ENCODE measurements around the gene PPP2R3C. TPM values are rescaled to one million over a fixed set of nuclear protein-coding genes. Genes with fewer than 3 reads are reported as not detected.
"Not testable (repeated sequence)": the region's sequence is repeated elsewhere in the genome, so short reads cannot be mapped to it uniquely, and the experiment has no call there.

The PPP2R3C gene
- total RNA-seq, 4 donors from 2014 or later: 14.9 to 29.7 (median 20.2) TPM

DNA sequence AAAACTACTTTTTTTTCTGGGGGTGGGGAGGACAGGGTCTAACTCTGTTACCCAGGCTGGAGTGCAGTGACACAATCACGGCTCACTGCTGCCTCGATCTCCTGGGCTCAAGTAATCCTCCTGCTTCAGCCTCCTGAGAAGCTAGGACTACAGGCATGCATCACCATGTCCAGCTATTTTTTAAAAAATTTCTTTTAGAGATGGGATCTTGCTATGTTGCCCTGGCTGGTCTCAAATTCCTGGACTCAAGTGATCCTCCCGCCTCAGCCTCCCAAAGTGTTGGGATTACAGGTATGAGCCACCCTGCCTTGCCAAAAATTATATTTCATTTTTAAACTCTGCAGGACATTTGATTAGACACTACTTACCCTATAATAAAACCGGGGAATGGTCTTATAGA, 5.5 kb downstream of the PPP2R3C start:
- Histone ChIP-seq H3K27ac (no peak overlapping the region), H3K4me3 (no peak overlapping the region), H3K9me3 (peaks cover 0 to 5% (median 0%) of the 10 kb centered on the region in 4 donors), H3K4me1 (peaks cover 0 to 22% (median 5%) of the 10 kb centered on the region in 4 donors), H3K27me3 (no peaks in the 10 kb centered on the region), H3K36me3 (peaks cover 0 to 61% (median 17%) of the 10 kb centered on the region in 3 donors)
- TF ChIP-seq POLR2A (IDR thresholded peaks at IDR 0.05) (no peak), EP300 (IDR thresholded peaks at IDR 0.05) (no peak), CTCF (IDR thresholded peaks at IDR 0.05) (no peak)
- no peak for DNase-seq (ENCODE audit: low spot score in 2 of 2)
- WGBS, 2 donors: 94 to 98% methylated on average over 4 of the region's 4 CpGs

DNA sequence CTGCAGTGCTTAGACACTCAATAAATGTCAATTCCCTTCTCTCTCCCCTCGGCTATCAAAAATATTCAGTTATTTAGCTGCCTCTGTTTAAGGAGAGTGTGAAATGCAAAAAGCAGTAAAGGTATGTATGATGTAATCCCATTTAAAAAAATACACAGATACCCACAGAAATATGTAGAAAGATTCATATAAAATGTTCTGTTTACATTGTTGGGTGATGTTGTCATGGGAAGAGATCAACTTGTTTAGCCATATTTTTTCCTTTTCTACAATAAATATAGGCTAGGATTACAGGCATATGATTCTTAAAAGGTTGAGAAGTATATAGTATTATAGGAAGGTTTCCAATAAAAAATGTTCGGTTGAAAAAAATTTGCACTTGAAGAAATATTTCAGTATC, 7.8 kb downstream of the PPP2R3C start:
- peaks cover 0 to 8% (median 0%) of the 10 kb centered on the region in 4 donors for H3K4me1 ChIP-seq
- no peak for TF ChIP-seq EP300 (IDR thresholded peaks at IDR 0.05)
- no peak for TF ChIP-seq CTCF (IDR thresholded peaks at IDR 0.05)
- TF ChIP-seq POLR2A (IDR thresholded peaks at IDR 0.05): no peak
- no peak overlapping the region for H3K27ac ChIP-seq
- H3K36me3 ChIP-seq: peaks cover 0 to 70% (median 24%) of the 10 kb centered on the region in 3 donors
- 84 to 85% methylated on average over 2 of the region's 2 CpGs for WGBS, 2 donors
- H3K9me3 ChIP-seq: peaks cover 0 to 5% (median 0%) of the 10 kb centered on the region in 4 donors
- no peak overlapping the region for H3K4me3 ChIP-seq
- DNase-seq (ENCODE audit: low spot score in 2 of 2): no peak
- no peaks in the 10 kb centered on the region for H3K27me3 ChIP-seq

DNA sequence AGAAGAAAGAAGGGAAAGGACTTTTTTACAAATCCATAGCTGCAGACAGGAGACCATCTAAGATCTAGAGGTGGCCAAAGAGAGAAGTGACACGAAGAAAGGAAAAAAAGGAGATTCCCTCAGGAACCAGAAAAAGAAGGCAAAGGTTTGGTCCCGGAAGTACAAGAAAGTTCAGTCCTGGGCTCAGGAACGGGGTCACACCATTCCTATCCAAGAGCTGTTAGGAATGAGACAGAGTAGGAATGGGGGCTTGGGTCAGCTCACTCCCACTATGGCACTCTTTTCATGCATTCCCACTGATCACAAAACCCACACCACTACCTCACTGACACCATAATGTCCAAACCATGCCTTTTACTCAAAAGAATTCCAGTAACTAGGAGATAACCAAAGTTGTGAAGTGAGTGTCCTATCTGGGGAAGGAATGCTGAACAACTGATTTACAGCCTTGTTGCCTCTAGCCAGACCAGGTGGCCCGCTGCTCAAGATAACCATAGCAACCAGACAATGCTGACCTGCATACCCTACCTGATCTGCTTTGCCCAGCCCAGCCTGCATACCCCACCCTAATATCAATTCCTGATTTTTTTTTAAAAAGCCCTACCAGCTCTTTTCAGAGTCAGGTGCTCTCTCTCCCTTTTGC, 8.4 kb downstream of the PPP2R3C start:
- Histone ChIP-seq H3K36me3 (peaks cover 0 to 77% (median 24%) of the 10 kb centered on the region in 3 donors), H3K27ac (no peak overlapping the region), H3K4me1 (peaks cover 0 to 4% (median 0%) of the 10 kb centered on the region in 4 donors), H3K9me3 (peaks cover 0 to 5% (median 0%) of the 10 kb centered on the region in 4 donors), H3K27me3 (no peaks in the 10 kb centered on the region), H3K4me3 (no peak overlapping the region)
- no peak for DNase-seq (ENCODE audit: low spot score in 2 of 2)
- TF ChIP-seq CTCF (IDR thresholded peaks at IDR 0.05) (no peak), EP300 (IDR thresholded peaks at IDR 0.05) (no peak), POLR2A (IDR thresholded peaks at IDR 0.05) (no peak)
- 94 to 100% methylated on average over 4 of the region's 4 CpGs for WGBS, 2 donors

GRCh38 chr14:35112641-35113040, 9.1 kb downstream of the PPP2R3C start:
- TF ChIP-seq EP300 (IDR thresholded peaks at IDR 0.05): no peak
- TF ChIP-seq POLR2A (IDR thresholded peaks at IDR 0.05): no peak
- WGBS, 2 donors: 92 to 96% methylated on average over 2 of the region's 2 CpGs
- DNase-seq (ENCODE audit: low spot score in 2 of 2): no peak
- H3K36me3 ChIP-seq: peaks cover 0 to 84% (median 24%) of the 10 kb centered on the region in 3 donors
- H3K27me3 ChIP-seq: no peaks in the 10 kb centered on the region
- H3K4me3 ChIP-seq: no peak overlapping the region
- H3K27ac ChIP-seq: no peak overlapping the region
- peaks cover 0 to 5% (median 0%) of the 10 kb centered on the region in 4 donors for H3K9me3 ChIP-seq
- no peaks in the 10 kb centered on the region for H3K4me1 ChIP-seq

DNA sequence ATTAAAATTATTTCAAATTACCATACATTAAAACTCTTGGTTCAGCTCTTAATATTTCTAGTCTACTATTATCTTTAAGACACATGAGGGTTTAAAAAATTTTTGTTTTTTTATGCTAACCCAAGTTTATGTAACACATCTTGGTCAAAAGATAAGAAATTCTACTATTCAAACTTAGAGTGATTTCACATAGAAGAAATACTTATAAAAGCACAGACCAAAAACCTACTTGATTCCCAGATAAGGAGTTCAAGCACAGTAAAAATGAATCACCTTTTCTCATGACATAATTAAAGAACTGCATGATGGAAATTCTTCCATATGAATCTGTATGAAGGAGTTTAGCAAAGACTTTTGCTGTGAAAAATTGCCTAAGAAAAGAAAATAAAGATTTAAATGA, 13.9 kb downstream of the PPP2R3C start:
- Histone ChIP-seq H3K27ac (no peak overlapping the region), H3K36me3 (peaks cover 2 to 94% (median 29%) of the 10 kb centered on the region in 3 donors), H3K9me3 (peaks cover 0 to 5% (median 0%) of the 10 kb centered on the region in 4 donors), H3K4me3 (no peak overlapping the region), H3K4me1 (no peaks in the 10 kb centered on the region), H3K27me3 (no peaks in the 10 kb centered on the region)
- no peak for DNase-seq (ENCODE audit: low spot score in 2 of 2)
- no peak for TF ChIP-seq EP300 (IDR thresholded peaks at IDR 0.05)
- no peak for TF ChIP-seq CTCF (IDR thresholded peaks at IDR 0.05)
- no peak for TF ChIP-seq POLR2A (IDR thresholded peaks at IDR 0.05)

DNA sequence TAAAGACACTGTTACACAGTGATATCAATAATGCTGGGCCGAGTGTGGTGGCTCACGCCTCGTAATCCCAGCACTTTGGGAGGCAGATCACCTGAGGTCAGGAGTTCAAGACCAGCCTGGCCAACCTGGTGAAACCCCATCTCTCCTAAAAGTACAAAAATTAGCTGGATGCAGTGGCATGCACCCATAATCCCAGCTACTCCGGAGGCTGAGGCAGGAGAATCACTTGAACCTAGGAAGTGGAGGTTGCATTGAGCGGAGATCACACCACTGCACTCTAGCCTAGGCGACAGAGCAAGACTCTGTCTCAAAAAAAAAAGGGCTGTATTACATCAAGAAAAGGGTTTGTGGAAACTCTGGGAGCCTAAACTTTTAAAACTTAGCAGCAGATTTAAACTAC, 27.1 kb downstream of the PPP2R3C start:
- peaks cover 2 to 100% (median 7%) of the 10 kb centered on the region in 3 donors for H3K36me3 ChIP-seq
- not testable (repeated sequence) for DNase-seq (ENCODE audit: low spot score in 2 of 2); H3K4me1 ChIP-seq; H3K27ac ChIP-seq; H3K4me3 ChIP-seq; H3K9me3 ChIP-seq; H3K27me3 ChIP-seq
- 92 to 97% methylated on average over 6 of the region's 6 CpGs for WGBS, 2 donors

All from tibial nerve (tissue), 4 donors.